Caco-2 (cell line): ENCODE results near the gene NME1. TPM values are rescaled to one million over a fixed set of nuclear protein-coding genes. Genes with fewer than 3 reads are reported as not detected.

Experiments
- BruUV-seq: library from RNA; stranded (reverse); fragments of 400-500 nt; replicated peaks from 2 replicates; lab custom pipeline; 2021; lab: Mats Ljungman, UMichigan
- CTCF ChIA-PET: fragments of 300-600 bp; sonication (Branson Sonifier 250); formaldehyde crosslinking; loops from one replicate; lab custom pipeline; 2022; ENCODE audit warnings: antibody characterized with exemption; lab: Charles Lee
- POLR2A ChIA-PET: fragments of 300-600 bp; sonication (Branson Sonifier 250); formaldehyde crosslinking; loops from one replicate; lab custom pipeline; 2022; ENCODE audit warnings: antibody characterized with exemption; lab: Charles Lee
- DNase-seq, 2 experiments: peaks; one replicate each; pipeline versions ENCODE4 v3.0.0 to v3.0.0-alpha.2; 2020 to 2022
- H3K27me3 ChIP-seq: replicated peaks from 2 replicates; pipeline ENCODE4 v1.6.0; 2011; ENCODE audit warnings: low read length; ENCODE audit not compliant: control insufficient read depth, insufficient read depth
- H3K36me3 ChIP-seq: 2 replicates; pipeline ENCODE4 v1.5.1; 2011; ENCODE audit warnings: low read length; ENCODE audit not compliant: control insufficient read depth, insufficient read depth
- H3K4me1 ChIP-seq: fragments of 250-450 bp; sonication (Bioruptor Pico); 2 replicates; pipeline ENCODE4 v1.5.1; 2020; ENCODE audit warnings: mild to moderate bottlenecking
- H3K4me3 ChIP-seq: 2 replicates; pipeline ENCODE4 v1.5.1; 2011; ENCODE audit warnings: low read depth, mild to moderate bottlenecking, control low read depth, low read length
- H3K9me3 ChIP-seq: fragments of 250-450 bp; sonication (Bioruptor Pico); 2 replicates; pipeline ENCODE4 v1.5.1; 2020; ENCODE audit warnings: mild to moderate bottlenecking, moderate library complexity
- H3K27ac Mint-ChIP-seq: one replicate; pipeline ENCODE4 v1.8.0; 2022; ENCODE audit warnings: mixed read lengths; ENCODE audit not compliant: unreplicated experiment
- H3K27me3 Mint-ChIP-seq: one replicate; pipeline ENCODE4 v1.8.0; 2022; ENCODE audit warnings: mixed read lengths; ENCODE audit not compliant: insufficient read depth, unreplicated experiment
- H3K36me3 Mint-ChIP-seq: one replicate; pipeline ENCODE4 v1.8.0; 2022; ENCODE audit warnings: mild to moderate bottlenecking, mixed read lengths; ENCODE audit not compliant: insufficient read depth, unreplicated experiment
- H3K4me1 Mint-ChIP-seq: one replicate; pipeline ENCODE4 v1.8.0; 2022; ENCODE audit warnings: low read depth, mixed read lengths; ENCODE audit not compliant: unreplicated experiment
- H3K4me3 Mint-ChIP-seq: one replicate; pipeline ENCODE4 v1.8.0; 2022; ENCODE audit warnings: mild to moderate bottlenecking, moderate library complexity, mixed read lengths; ENCODE audit not compliant: unreplicated experiment
- H3K9me3 Mint-ChIP-seq: one replicate; pipeline ENCODE4 v1.8.0; 2022; ENCODE audit warnings: mixed read lengths; ENCODE audit not compliant: unreplicated experiment
- CTCF ChIP-seq, 2 experiments: fragments of 200-600 bp in 1 of 2; IDR thresholded peaks; 1 replicate in 1 of 2; 2 replicates in 1 of 2; pipeline versions ENCODE4 v1.5.1 to v1.8.0; 2011 to 2022; ENCODE audit warnings: antibody characterized with exemption in 1 of 2, control low read depth in 1 of 2, inconsistent platforms in 1 of 2, low read depth in 1 of 2, low read length in 1 of 2, mild to moderate bottlenecking in 1 of 2, moderate library complexity in 1 of 2; ENCODE audit not compliant: insufficient read depth in 1 of 2, severe bottlenecking in 1 of 2, unreplicated experiment in 1 of 2
- intact Hi-C: fragments of 100-400 bp; cut with micrococcal nuclease; formaldehyde crosslinking; loops from one replicate; pipeline ENCODE4 v1.10.0; 2022; ENCODE audit not compliant: unreplicated experiment
- total RNA-seq: library from RNA; stranded (reverse); gene quantifications from 2 replicates; pipeline ENCODE4 v1.2.3, GENCODE V29; 2022

Gene NME1
- total RNA-seq, 1 experiment from 2014 or later, result 278 TPM

- Mint-ChIP-seq H3K36me3 (peaks cover 44% of the 10 kb centered on the region), H3K9me3 (no peaks in the 10 kb centered on the region), H3K27ac (no peak overlapping the region), H3K4me3 (no peak overlapping the region), H3K27me3 (no peaks in the 10 kb centered on the region), H3K4me1 (no peaks in the 10 kb centered on the region)
- Histone ChIP-seq H3K36me3 (peaks cover 3% of the 10 kb centered on the region; the same call in 1 of the 2 replicates), H3K4me3 (no peak overlapping the region), H3K27me3 (no peaks in the 10 kb centered on the region), H3K4me1 (no peaks in the 10 kb centered on the region), H3K9me3 (no peaks in the 10 kb centered on the region)
- CTCF ChIA-PET, result no interaction called here
- POLR2A ChIA-PET, result no interaction called here
- intact Hi-C loops, result no loop called here
- TF ChIP-seq CTCF (IDR thresholded peaks at IDR 0.05; ENCODE audit: insufficient read depth in 1 of 2, low read depth in 1 of 2, low read length in 1 of 2, severe bottlenecking in 1 of 2, unreplicated experiment in 1 of 2), result no peak
- no peak for DNase-seq
- no TSS peak for BruUV-seq
Observed at GRCh38 chr17:51203838-51204237, 50.5 kb downstream of the NME1 start.

Other genes with a start within 250 kb of the NME1 start
- gene SPAG9, start 32.7 kb upstream of the NME1 start, total RNA-seq, result 130 and 142 TPM in 2 replicates
- gene NME2, start 12.9 kb downstream of the NME1 start, total RNA-seq, result 734 and 821 TPM in 2 replicates
- 24.3 and 26.2 TPM in 2 replicates for gene MBTD1, start 106.5 kb downstream of the NME1 start, total RNA-seq
- 55.3 and 63.4 TPM in 2 replicates for gene UTP18, start 107.0 kb downstream of the NME1 start, total RNA-seq